CD4-positive, alpha-beta T cell treated with Interleukin-6 for 4 hours (primary cell): Measurements from ENCODE around the gene TMIGD3.

Experiments used
- DNase-seq: peaks from one replicate; pipeline ENCODE4 v3.0.0-alpha.2; 2020; ENCODE audit warnings: mixed read lengths

TMIGD3 gene

GRCh38 chr1:111474521-111474920, 28.9 kb downstream of the TMIGD3 start:
- no peak for DNase-seq

- DNase-seq = no peak
Observed at GRCh38 chr1:111474106-111474505, 29.3 kb downstream of the TMIGD3 start.

- DNase-seq = no peak
Observed at GRCh38 chr1:111471538-111471937, 31.9 kb downstream of the TMIGD3 start.

- peak; percentile 83 for DNase-seq
Observed at GRCh38 chr1:111471012-111471411, 32.4 kb downstream of the TMIGD3 start.

GRCh38 chr1:111470596-111470995, 32.8 kb downstream of the TMIGD3 start:
- DNase-seq = no peak

- DNase-seq = no peak
Observed at GRCh38 chr1:111469539-111469938, 33.9 kb downstream of the TMIGD3 start.

GRCh38 chr1:111468717-111469100, 34.7 kb downstream of the TMIGD3 start:
- no peak for DNase-seq

GRCh38 chr1:111467865-111468716, 35.3 kb downstream of the TMIGD3 start:
- DNase-seq = no peak

GRCh38 chr1:111466480-111466879, 37.0 kb downstream of the TMIGD3 start:
- DNase-seq = no peak

- DNase-seq = no peak
Observed at GRCh38 chr1:111465754-111466153, 37.7 kb downstream of the TMIGD3 start.

- DNase-seq = no peak
Observed at GRCh38 chr1:111463029-111463683, 40.3 kb downstream of the TMIGD3 start.

- DNase-seq = no peak
Observed at GRCh38 chr1:111462370-111463028, 40.9 kb downstream of the TMIGD3 start.

- DNase-seq = no peak
Observed at GRCh38 chr1:111461765-111462164, 41.7 kb downstream of the TMIGD3 start.

- no peak for DNase-seq
Observed at GRCh38 chr1:111455642-111456031, 47.8 kb downstream of the TMIGD3 start.

- DNase-seq = no peak
Observed at GRCh38 chr1:111454859-111455641, 48.4 kb downstream of the TMIGD3 start.

- no peak for DNase-seq
Observed at GRCh38 chr1:111453706-111454105, 49.7 kb downstream of the TMIGD3 start.

- DNase-seq = no peak
Observed at GRCh38 chr1:111452581-111452980, 50.9 kb downstream of the TMIGD3 start.

- no peak for DNase-seq
Observed at GRCh38 chr1:111450185-111450584, 53.2 kb downstream of the TMIGD3 start.

- DNase-seq = no peak
Observed at GRCh38 chr1:111449703-111450017, 53.8 kb downstream of the TMIGD3 start.

- peak; percentile 88 for DNase-seq
Observed at GRCh38 chr1:111448918-111449702, 54.3 kb downstream of the TMIGD3 start, which contains the start of the genes ATP5PB and WDR77. TSS of gene ATP5PB (plus strand) at chr1:111449464. CDS start at chr1:111449542, 78 bp downstream. TSS of gene WDR77 (minus strand) at chr1:111449256. CDS start at chr1:111449169, 87 bp downstream.

- DNase-seq = no peak
Observed at GRCh38 chr1:111448482-111448917, 54.9 kb downstream of the TMIGD3 start.
